HG03280 (cell line): ENCODE data around the gene JARID2.
A peak's percentile ranks its signal among the peaks of the same experiment; 100 is the strongest.
"Not testable (repeated sequence)": the region's sequence is repeated elsewhere in the genome, so short reads cannot be mapped to it uniquely, and the experiment has no call there.

ENCODE experiments used
- ATAC-seq: cut with Tn5 transposase; IDR thresholded peaks from one replicate; pipeline ENCODE4 v1.9.1; 2021; ENCODE audit warnings: mild to moderate bottlenecking, moderate library complexity; ENCODE audit not compliant: unreplicated experiment

Gene JARID2

DNA sequence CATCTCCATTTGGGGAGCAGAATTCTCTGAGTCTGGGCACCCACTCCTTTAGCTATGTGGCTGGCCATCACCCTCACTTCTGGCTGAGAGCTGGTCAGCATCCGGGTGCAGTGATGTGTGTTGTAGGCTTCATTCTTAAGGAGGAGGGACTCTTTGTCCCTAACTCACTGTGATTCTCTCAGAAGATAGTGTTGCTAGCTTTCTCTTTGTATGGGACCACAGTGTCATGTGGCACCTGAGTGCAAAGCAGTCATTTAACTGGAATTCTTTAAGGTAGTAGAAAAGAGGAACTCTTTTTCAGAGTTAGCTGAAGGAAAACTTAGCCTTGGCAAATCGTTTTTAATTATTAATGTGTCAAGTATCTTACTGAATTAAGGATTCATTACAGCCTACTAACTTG is 165.9 kb downstream of the JARID2 start:
- ATAC-seq: no peak

GRCh38 chr6:15412767-15413166 is 166.9 kb downstream of the JARID2 start:
- ATAC-seq: no peak

GRCh38 chr6:15413466-15414234 is 167.8 kb downstream of the JARID2 start:
- no peak for ATAC-seq

- ATAC-seq: no peak
Measured at GRCh38 chr6:15414235-15414612, 168.4 kb downstream of the JARID2 start.

- not testable (repeated sequence) for ATAC-seq
Measured at GRCh38 chr6:15415622-15416021, 169.8 kb downstream of the JARID2 start.

DNA sequence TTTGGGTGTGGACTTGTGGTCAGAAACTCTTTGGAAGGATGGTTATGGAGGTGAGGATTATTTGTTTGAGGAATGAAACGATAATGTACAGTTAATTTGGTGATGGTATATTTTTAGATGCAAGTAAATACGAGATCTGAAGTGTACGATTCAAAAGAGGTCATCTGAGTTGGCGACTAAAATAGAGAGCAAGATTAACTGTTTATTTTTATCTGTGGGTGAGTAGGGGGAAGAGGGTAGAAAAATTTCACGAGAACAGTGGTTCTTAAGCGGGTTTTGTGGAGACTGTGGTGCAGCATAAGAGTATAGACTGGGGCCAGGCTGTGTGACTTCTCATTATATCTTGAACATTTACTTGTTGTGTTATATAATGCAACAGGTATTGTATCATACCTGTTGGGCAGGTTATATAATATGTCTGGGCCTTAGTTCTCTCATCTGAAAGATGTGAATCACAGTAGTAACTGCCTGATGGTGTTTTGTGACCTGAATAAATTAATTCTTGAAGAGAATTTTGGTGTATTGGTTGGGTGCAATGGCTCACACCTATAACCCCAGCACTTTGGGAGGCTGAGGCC is 171.2 kb downstream of the JARID2 start:
- no peak for ATAC-seq

DNA sequence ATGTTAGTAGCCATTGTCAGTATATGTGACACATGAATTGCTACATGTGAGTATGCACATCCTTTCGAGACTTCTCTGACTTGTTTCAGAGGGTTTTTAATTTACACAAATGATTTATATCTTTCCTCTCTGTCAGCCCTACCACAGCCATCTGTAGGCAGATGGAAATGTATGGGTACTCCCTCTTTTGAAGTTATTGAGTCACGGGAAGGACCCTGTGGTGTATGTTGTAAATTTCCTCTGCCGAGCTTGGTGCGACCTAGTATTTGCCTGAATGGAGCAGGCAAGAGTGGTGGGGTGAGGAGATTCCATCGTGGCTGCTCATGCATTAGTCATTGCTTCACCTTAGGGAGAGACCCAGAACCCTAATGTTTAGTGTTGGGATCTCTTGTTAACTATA is 171.9 kb downstream of the JARID2 start:
- no peak for ATAC-seq

DNA sequence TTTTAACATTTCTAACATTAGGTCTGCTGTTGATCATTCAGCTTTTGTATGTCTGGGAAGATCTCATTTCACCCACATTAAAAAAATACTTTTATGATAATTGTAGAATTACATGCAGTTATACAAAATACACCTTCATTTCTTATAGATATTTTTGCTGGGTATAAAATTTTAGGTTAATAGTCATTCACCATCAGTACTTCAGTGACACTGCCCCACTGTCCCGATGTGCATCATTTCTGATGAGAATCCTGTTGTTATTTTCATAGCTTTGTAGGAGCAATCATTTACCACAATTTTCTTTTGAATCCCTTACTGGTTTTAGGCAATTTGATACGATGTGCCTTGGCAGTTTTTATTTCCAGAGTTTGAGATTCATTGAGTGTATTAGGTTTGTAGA is 173.6 kb downstream of the JARID2 start:
- ATAC-seq: no peak

DNA sequence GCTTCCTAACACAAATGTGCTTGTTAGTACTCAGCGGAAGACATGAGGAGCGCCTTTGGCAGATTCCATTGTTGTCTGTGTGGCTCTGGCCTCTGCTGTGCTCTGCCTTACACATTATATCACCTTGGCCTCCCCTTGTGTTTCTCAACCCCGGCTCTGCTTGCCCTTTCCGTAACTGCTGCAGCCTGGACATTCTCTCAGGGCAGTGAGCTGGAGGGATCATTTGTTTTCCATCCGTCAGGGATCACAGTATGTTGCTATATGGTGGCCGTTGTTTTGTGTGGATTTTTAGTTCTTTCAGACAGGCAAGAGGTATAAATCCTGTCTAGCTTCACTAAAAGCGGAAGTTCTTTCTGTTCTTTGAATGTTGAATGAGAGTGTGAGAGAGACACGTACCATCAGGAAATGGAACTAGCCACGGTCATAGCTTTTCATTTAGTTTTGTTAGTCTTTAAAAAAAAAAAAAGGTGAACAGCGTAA is 175.1 kb downstream of the JARID2 start:
- peak; percentile 72 for ATAC-seq

GRCh38 chr6:15421945-15422733 is 176.3 kb downstream of the JARID2 start:
- ATAC-seq: no peak

DNA sequence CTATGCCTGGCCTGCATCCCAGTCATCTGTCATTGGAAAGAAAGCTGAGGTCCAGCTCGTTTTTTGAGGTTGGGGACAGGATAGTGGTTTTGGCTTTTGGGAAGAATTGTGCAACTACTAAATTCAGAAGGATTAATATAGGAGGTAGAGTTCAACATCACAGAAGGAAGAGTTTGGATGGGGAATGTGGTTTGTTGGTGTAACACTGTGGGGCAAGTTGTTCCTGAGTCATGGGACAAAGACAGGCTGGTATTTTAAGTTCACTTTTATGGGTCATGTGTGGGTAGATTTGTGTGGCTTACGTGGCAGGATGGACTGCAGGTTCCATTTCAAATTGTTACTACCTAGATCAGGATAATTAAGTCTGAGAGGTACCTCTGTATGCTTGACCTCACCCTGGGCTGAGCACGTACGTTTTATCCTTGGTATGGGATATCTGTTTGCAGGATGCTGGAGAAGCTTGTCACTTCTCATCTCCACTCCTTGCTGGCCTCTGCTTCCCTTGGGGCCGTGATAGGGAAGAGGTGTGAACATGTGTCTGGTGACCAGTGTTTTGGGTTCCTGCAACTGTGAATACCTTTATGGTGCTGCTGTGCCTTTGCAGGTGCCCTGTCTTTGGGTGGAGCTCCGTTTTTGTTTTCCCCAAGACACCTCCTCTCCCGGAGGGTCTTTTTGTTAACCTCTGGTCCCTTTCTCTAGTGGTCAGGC is 177.6 kb downstream of the JARID2 start:
- ATAC-seq: no peak

DNA sequence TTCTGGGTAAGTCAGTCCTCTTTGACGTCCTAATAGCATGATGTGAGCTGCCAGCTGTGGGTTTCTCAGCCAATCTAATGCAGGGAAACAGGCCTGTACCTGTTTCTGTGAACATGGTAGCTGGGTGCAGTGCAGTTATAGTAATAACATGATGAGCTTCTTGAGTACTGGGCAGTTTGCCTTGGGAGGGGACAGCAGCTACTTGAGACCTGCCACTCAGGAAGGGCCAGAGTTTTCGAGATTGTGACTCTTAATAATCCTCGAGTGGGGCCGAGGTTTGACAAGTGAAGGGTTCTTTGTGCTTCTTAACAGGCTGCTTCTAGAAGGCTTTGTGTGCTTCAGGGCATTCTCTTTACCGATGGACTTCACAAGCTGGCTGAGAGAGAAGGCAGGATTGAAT is 180.1 kb downstream of the JARID2 start:
- no peak for ATAC-seq

DNA sequence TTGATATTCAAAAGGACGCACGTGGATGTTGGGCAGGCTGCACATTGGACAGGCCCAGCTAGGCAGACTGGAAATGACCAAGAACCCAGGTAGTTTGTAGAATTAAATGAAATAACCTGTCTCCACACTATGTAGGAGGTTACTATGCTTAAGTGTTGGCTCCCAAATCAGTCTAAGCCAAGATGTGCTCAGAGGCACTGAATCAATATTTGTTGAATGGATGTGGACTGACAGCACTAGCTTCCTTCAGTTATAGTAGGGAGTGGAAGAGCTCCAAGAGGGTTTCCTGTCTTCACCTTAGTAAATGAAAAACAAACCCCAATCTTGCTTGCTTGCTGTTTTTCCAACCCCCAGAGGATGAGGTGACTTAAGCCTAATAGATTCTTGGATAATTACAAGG is 180.5 kb downstream of the JARID2 start:
- no peak for ATAC-seq

GRCh38 chr6:15426901-15427300 is 181.0 kb downstream of the JARID2 start:
- no peak for ATAC-seq

DNA sequence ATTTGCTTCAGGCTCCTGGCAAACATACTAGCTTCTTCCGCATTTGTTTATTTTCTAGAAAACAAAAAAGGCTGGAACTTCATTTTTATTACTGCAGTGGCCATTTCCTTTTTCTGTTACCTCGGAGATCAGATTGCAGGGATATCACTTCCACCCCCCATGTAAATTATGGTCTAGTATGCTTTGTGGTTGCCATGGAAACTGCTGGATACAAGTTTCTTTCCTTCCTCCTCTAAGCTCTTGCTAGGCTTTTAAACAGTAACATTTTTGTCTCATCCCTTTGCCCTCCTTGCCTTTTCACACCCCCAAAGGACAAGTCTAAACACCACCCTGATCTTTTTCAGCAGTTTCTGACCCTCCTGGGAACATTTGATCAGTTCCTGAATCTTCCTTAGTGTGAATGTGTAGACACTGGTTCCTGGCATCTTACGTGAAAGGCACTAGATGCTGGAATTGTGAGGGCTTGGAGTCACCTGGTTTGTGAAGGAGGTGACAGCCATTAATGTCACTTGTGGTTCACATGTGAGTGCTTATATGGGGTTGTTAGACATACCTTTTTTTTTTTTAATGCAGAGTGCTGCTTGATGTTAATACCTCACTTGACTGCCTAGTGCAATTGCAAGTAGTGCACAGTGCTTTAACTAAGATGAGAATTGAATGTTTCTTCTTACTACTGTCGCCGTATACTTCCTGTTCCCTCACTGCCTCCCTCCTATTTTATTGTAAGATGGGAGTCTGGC is 181.6 kb downstream of the JARID2 start:
- no peak for ATAC-seq

DNA sequence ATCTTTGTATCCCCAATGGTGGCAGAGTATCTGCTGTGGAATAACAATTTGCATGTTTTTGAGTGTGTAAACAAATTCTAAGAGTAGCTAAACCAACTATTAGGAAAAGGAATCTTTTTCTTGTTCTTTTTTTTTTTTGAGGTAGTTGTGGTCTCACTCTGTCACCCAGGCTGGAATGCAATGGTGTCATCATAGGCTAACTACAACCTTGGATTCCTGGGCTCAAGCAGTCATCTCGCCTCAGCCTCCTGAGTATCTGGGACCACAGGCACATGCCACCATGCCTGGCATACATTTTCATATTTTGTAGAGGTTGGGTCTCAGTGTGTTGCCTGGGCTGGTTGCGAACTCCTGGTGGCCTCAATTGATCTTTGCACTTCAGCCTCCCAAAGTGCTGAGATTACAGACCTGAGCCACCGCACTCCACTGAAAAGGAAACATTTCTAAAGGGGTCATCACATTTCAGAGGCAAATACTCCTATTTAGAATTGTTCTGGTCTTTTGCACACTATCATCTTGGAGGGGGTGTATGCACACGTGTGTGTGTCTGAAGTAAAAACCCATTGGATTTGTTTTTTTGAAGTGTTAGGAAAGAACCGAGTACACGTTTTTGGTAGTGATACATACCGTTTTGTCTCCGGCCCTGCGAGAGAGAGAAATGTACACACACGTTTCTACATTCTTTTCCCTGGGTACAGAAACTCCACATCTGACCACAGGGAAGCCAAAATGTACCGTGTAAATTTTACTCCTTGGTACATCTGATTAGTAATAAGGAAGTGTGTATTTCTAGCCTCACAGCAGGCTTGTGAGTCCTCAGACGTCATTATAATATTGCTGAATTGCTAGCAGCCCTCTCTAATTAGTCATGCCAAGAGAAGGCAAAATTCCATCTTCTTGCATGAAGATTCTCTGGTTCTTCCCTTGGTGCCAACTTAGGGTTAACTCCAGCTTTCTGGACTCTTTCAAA is 183.6 kb downstream of the JARID2 start:
- no peak for ATAC-seq

DNA sequence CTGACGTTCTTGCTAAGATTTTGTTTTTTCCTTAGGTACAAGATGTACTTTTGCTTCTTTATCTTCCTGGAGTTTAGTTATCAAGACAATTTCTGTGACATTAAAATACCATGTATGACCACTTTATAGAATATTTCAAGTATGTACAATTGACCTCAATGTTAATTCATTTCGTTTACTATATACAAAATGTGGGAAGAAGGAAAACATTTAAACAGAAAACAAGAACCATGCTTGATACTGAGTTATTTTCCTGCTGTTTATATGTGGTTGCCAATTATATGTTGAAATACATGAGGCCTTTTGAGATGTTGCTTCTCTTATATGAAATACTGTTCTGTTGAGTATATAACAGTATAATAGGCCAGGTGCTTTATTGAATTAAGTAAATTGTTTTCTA is 184.3 kb downstream of the JARID2 start:
- no peak for ATAC-seq

DNA sequence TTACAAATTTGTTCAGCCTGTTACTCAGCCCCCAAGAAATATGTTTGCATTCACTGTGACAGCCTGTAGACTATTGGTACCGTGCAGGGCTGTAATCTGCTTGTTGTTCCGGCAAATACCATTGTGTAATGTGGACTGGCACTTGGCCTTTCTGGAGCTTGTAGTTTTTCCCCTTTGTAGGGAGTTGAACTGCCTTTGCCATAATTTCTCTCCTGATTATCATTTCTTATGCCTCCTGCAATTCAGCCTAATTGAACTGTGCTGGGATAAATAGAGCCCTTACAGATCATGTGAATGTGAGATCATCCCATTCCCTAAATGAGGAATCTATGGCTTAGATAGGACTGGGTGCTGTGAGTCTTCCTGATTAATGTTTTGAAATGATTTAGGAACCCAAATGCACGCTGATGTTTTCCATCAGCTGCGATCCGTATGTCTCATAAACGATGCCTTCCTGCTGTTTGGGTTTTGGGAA is 185.1 kb downstream of the JARID2 start:
- no peak for ATAC-seq

GRCh38 chr6:15431762-15432483 is 186.1 kb downstream of the JARID2 start:
- no peak for ATAC-seq
